H1 (cell line): ENCODE data around the gene ZFAND3. TPM values are rescaled to one million over a fixed set of nuclear protein-coding genes. Genes with fewer than 3 reads are reported as not detected.

ENCODE experiments used
- CTCF ChIA-PET: fragments of 300-600 bp; sonication (Branson Sonifier 250); formaldehyde crosslinking; loops from one replicate; lab custom pipeline; 2021; ENCODE audit not compliant: partially characterized antibody; lab: Charles Lee
- POLR2A ChIA-PET: fragments of 300-600 bp; sonication (Branson Sonifier 250); formaldehyde crosslinking; loops from one replicate; lab custom pipeline; 2021; ENCODE audit warnings: inconsistent platforms; ENCODE audit not compliant: partially characterized antibody; lab: Charles Lee
- DNase-seq, 2 experiments: peaks; one replicate each; pipeline versions ENCODE4 v3.0.0 to v3.0.0-alpha.2; 2010 to 2022; ENCODE audit warnings: low spot score in 2 of 2, low read depth in 1 of 2, mixed read lengths in 1 of 2
- FAIRE-seq: peaks from 2 replicates; lab custom pipeline; 2011; peaks lifted over from hg19 to GRCh38; lab: Jason Lieb, UNC
- H2AFZ ChIP-seq: 2 replicates; pipeline ENCODE4 v1.8.1; 2012; ENCODE audit warnings: low read length, inconsistent platforms
- H2AK5ac ChIP-seq: 2 replicates; pipeline ENCODE4 v1.6.1; 2013; ENCODE audit warnings: low read depth, low read length
- H2BK120ac ChIP-seq: replicated peaks from 2 replicates; pipeline ENCODE3; 2013; ENCODE audit warnings: low read depth, low read length, inconsistent platforms
- H2BK12ac ChIP-seq: 2 replicates; pipeline ENCODE4 v1.6.1; 2013; ENCODE audit warnings: low read depth, low read length
- H2BK15ac ChIP-seq: 2 replicates; pipeline ENCODE4 v1.6.1; 2013; ENCODE audit warnings: low read length
- H2BK20ac ChIP-seq: 2 replicates; pipeline ENCODE4 v1.6.1; 2013; ENCODE audit warnings: low read length
- H2BK5ac ChIP-seq: 2 replicates; pipeline ENCODE4 v1.6.1; 2013; ENCODE audit warnings: low read depth, low read length
- H3K14ac ChIP-seq: 2 replicates; pipeline ENCODE4 v1.6.1; 2013; ENCODE audit warnings: inconsistent platforms; ENCODE audit not compliant: insufficient read length
- H3K18ac ChIP-seq: 2 replicates; pipeline ENCODE4 v1.6.1; 2013; ENCODE audit warnings: low read length; ENCODE audit errors: extremely low read depth
- H3K23ac ChIP-seq: 2 replicates; pipeline ENCODE4 v1.6.1; 2013; ENCODE audit warnings: inconsistent platforms; ENCODE audit not compliant: insufficient read length
- H3K23me2 ChIP-seq: 2 replicates; pipeline ENCODE4 v1.6.1; 2013; ENCODE audit warnings: low read depth, low read length
- H3K27ac ChIP-seq: 2 replicates; pipeline ENCODE4 v1.6.1; 2011; ENCODE audit warnings: low read depth, low read length, inconsistent platforms
- H3K27me3 ChIP-seq, 4 experiments: replicated peaks in 1 of 4; 1 replicate in 1 of 4; 2 replicates in 3 of 4; pipeline versions ENCODE4 v1.6.1 to v1.8.1; 2011 to 2013; ENCODE audit warnings: low read length in 3 of 4, mild to moderate bottlenecking in 3 of 4, inconsistent platforms in 2 of 4, mixed read lengths in 2 of 4, moderate library complexity in 1 of 4; ENCODE audit not compliant: control insufficient read depth in 3 of 4, insufficient read depth in 3 of 4; ENCODE audit errors: extremely low read depth in 1 of 4
- H3K36me3 ChIP-seq, 4 experiments: 2 replicates each; pipeline versions ENCODE4 v1.6.1 to v1.8.1; 2011 to 2013; ENCODE audit warnings: mild to moderate bottlenecking in 4 of 4, low read length in 3 of 4, moderate library complexity in 2 of 4, control low read depth in 1 of 4, inconsistent platforms in 1 of 4; ENCODE audit not compliant: insufficient read depth in 4 of 4, control insufficient read depth in 2 of 4
- H3K4ac ChIP-seq: replicated peaks from 2 replicates; pipeline ENCODE3; 2013; ENCODE audit warnings: low read length, low read depth, mixed read lengths, inconsistent platforms; ENCODE audit not compliant: insufficient read length
- H3K4me1 ChIP-seq, 4 experiments: replicated peaks in 1 of 4; 1 replicate in 1 of 4; 2 replicates in 3 of 4; pipeline versions ENCODE4 v1.6.1 to v1.8.1; 2011 to 2013; ENCODE audit warnings: low read length in 3 of 4, inconsistent platforms in 2 of 4, mixed read lengths in 1 of 4; ENCODE audit not compliant: insufficient read depth in 4 of 4, control insufficient read depth in 3 of 4
- H3K4me2 ChIP-seq, 2 experiments: 2 replicates each; pipeline versions ENCODE4 v1.6.1 to v1.8.1; 2011 to 2013; ENCODE audit warnings: low read depth in 2 of 2, low read length in 2 of 2, control low read depth in 1 of 2, inconsistent platforms in 1 of 2, mild to moderate bottlenecking in 1 of 2; ENCODE audit not compliant: insufficient read depth in 1 of 2
- H3K4me3 ChIP-seq, 4 experiments: fragments of 200-600, 300-600 bp in 1 of 4; sonication (generic), shearing (Covaris generic), sonication (Bioruptor Twin) in 1 of 4; 2 replicates each; pipeline versions ENCODE4 v1.5.1 to v1.8.1; 2011 to 2016; ENCODE audit warnings: low read length in 4 of 4, low read depth in 3 of 4, control low read depth in 2 of 4, inconsistent platforms in 2 of 4, mild to moderate bottlenecking in 2 of 4, mixed read lengths in 1 of 4, moderate library complexity in 1 of 4; ENCODE audit not compliant: insufficient read depth in 2 of 4; ENCODE audit errors: extremely low read depth in 1 of 4
- H3K56ac ChIP-seq: replicated peaks from 2 replicates; pipeline ENCODE3; 2013; ENCODE audit warnings: low read depth, mild to moderate bottlenecking, mixed read lengths, low read length, inconsistent platforms; ENCODE audit not compliant: insufficient read length
- H3K79me1 ChIP-seq: 2 replicates; pipeline ENCODE4 v1.6.1; 2013; ENCODE audit warnings: low read depth, low read length, control low read depth
- H3K79me2 ChIP-seq, 2 experiments: 2 replicates each; pipeline versions ENCODE4 v1.6.1 to v1.8.1; 2012 to 2013; ENCODE audit warnings: low read length in 2 of 2, mild to moderate bottlenecking in 2 of 2, inconsistent platforms in 1 of 2; ENCODE audit not compliant: insufficient read depth in 2 of 2, control insufficient read depth in 1 of 2
- H3K9ac ChIP-seq, 4 experiments: replicated peaks in 1 of 4; 1 replicate in 1 of 4; 2 replicates in 3 of 4; pipeline versions ENCODE4 v1.6.1 to v1.8.1; 2011 to 2013; ENCODE audit warnings: low read depth in 3 of 4, low read length in 3 of 4, control low read depth in 2 of 4, mild to moderate bottlenecking in 2 of 4, moderate library complexity in 2 of 4, inconsistent platforms in 1 of 4; ENCODE audit errors: extremely low read depth in 1 of 4
- H3K9me3 ChIP-seq, 2 experiments: 2 replicates each; pipeline versions ENCODE4 v1.6.1 to v1.8.1; 2012 to 2013; ENCODE audit warnings: mild to moderate bottlenecking in 2 of 2, moderate library complexity in 2 of 2, control low read depth in 1 of 2, inconsistent platforms in 1 of 2, low read depth in 1 of 2, low read length in 1 of 2, mixed read lengths in 1 of 2; ENCODE audit not compliant: insufficient read depth in 2 of 2
- H4K20me1 ChIP-seq, 2 experiments: replicated peaks in 1 of 2; 2 replicates each; pipeline versions ENCODE3 to v1.8.1; 2011 to 2013; ENCODE audit warnings: inconsistent platforms in 2 of 2, low read length in 2 of 2, mild to moderate bottlenecking in 1 of 2; ENCODE audit not compliant: insufficient read depth in 2 of 2, control insufficient read depth in 1 of 2
- H4K5ac ChIP-seq: 2 replicates; pipeline ENCODE4 v1.6.1; 2013; ENCODE audit warnings: low read length, low read depth, mixed read lengths, inconsistent platforms; ENCODE audit not compliant: insufficient read length
- H4K8ac ChIP-seq: 2 replicates; pipeline ENCODE4 v1.8.0; 2013; ENCODE audit warnings: mild to moderate bottlenecking, moderate library complexity, low read length, inconsistent platforms; ENCODE audit not compliant: insufficient read depth; ENCODE audit errors: extremely low read depth
- H4K91ac ChIP-seq: replicated peaks from 2 replicates; pipeline ENCODE3; 2013; ENCODE audit warnings: low read length, mixed read lengths, inconsistent platforms; ENCODE audit not compliant: insufficient read length
- CBX5 ChIP-seq: fragments of 300-800, 300-1000 bp; sonication (generic); IDR thresholded peaks from 2 replicates; pipeline ENCODE4 v1.7.1; 2016; ENCODE audit warnings: antibody characterized with exemption, low read length, low read depth
- CBX8 ChIP-seq: fragments of 300-800, 300-1000 bp; sonication (generic); IDR thresholded peaks from 2 replicates; pipeline ENCODE4 v1.7.1; 2016; ENCODE audit warnings: low read depth, low read length, borderline replicate concordance
- CTCF ChIP-seq, 3 experiments: IDR thresholded peaks; 1 replicate in 2 of 3; 2 replicates in 1 of 3; pipeline versions ENCODE4 v1.5.1 to v1.6.1; 2011; ENCODE audit warnings: low read length in 3 of 3, mild to moderate bottlenecking in 3 of 3, inconsistent platforms in 2 of 3, low read depth in 1 of 3, moderate library complexity in 1 of 3; ENCODE audit not compliant: insufficient read depth in 1 of 3; ENCODE audit errors: control extremely low read depth in 1 of 3
- FOSL1 ChIP-seq: IDR thresholded peaks from 2 replicates; pipeline ENCODE4 v1.6.1; 2011; ENCODE audit warnings: mild to moderate bottlenecking, low read depth, low read length, moderate library complexity; ENCODE audit not compliant: insufficient read depth
- RBBP5 ChIP-seq: IDR thresholded peaks from 2 replicates; pipeline ENCODE4 v1.7.1; 2012; ENCODE audit warnings: low read depth, mild to moderate bottlenecking, inconsistent platforms, low read length, moderate library complexity, borderline replicate concordance
- RNF2 ChIP-seq: fragments of 200-900, 300-1000 bp; sonication (generic); IDR thresholded peaks from 2 replicates; pipeline ENCODE4 v1.7.1; 2016; ENCODE audit warnings: borderline replicate concordance, low read depth, mild to moderate bottlenecking, antibody characterized with exemption, low read length; ENCODE audit not compliant: poor library complexity, severe bottlenecking; ENCODE audit errors: missing control alignments
- SIX5 ChIP-seq: IDR thresholded peaks from 2 replicates; pipeline ENCODE4 v1.6.1; 2011; ENCODE audit warnings: mild to moderate bottlenecking, low read depth, low read length
- TAF1 ChIP-seq: IDR thresholded peaks from 2 replicates; pipeline ENCODE4 v1.6.1; 2011; ENCODE audit warnings: mild to moderate bottlenecking, low read depth, low read length
- YY1 ChIP-seq: IDR thresholded peaks from 2 replicates; pipeline ENCODE4 v1.6.1; 2011; ENCODE audit warnings: low read depth, mild to moderate bottlenecking, low read length
- WGBS, 2 experiments: shearing (Covaris generic) in 1 of 2; methylation state at CpG; one replicate each; pipeline versions ENCODE4 v1.1.6 to v1.1.7; 2013 to 2015; ENCODE audit warnings: low lambda C conversion rate in 2 of 2, mixed read lengths in 2 of 2, inconsistent platforms in 1 of 2, low coverage in 1 of 2, missing lambda C conversion rate in 1 of 2; ENCODE audit not compliant: insufficient replicate concordance in 2 of 2, insufficient coverage in 1 of 2, insufficient read length in 1 of 2; ENCODE audit errors: extremely low coverage in 1 of 2, missing lambda C conversion rate in 1 of 2; 5-methylcytosine and 5-hydroxymethylcytosine counted together
- polyA plus RNA-seq, 7 experiments: library from polyadenylated mRNA; depleted of rRNA in 3 of 7; stranded (reverse) in 5 of 7; unstranded in 2 of 7; fragments of >200 nt in 5 of 7; fragments of 200-250 nt in 2 of 7; gene quantifications; 1 replicate in 5 of 7; 2 replicates in 1 of 7; 4 replicates in 1 of 7; pipeline versions ENCODE4 v1.2.1 to v1.2.3, GENCODE V29; 2011 to 2013; ENCODE audit warnings: missing spikeins in 2 of 7, mixed read lengths in 2 of 7
- total RNA-seq: library from RNA; stranded (reverse); fragmentation: NEBNext Ultra II Directional; extraction: Animal tissue kit (Norgen Biotek cat#: 25700); gene quantifications from 2 replicates; pipeline ENCODE4 v1.2.1, GENCODE V29; 2021

The ZFAND3 gene
- total and polyA plus RNA-seq, 2 of the 8 experiments (the other 6 are each of a cell fraction or from before 2014, with no cell fraction given), result 13.0 to 51.3 TPM

GRCh38 chr6:37845026-37845911 is 25.7 kb downstream of the ZFAND3 start:
- H2BK5ac ChIP-seq, result no peak overlapping the region
- no peak overlapping the region for H2BK20ac ChIP-seq
- no peak overlapping the region for H4K5ac ChIP-seq
- no peak overlapping the region for H3K4me3 ChIP-seq
- H3K9ac ChIP-seq, result no peak overlapping the region
- H2BK15ac ChIP-seq, result no peak overlapping the region
- DNase-seq (no peak), FAIRE-seq (no peak)
- ChIA-PET CTCF (interaction anchor here (1.0 to 2.1 kb wide), 4 partner anchors 14 to 21 kb away, joined by 3 to 10 read pairs (median 4); no protein-coding TSS in a partner anchor), POLR2A (interaction anchor here (1.0 kb wide), 2 partner anchors 21 to 93 kb away, joined by 3 to 4 read pairs; no protein-coding TSS in a partner anchor)
- no peak overlapping the region for H2AFZ ChIP-seq
- no peak overlapping the region for H4K91ac ChIP-seq
- H4K8ac ChIP-seq, result no peak overlapping the region
- H2BK12ac ChIP-seq, result no peak overlapping the region
- no peaks in the 10 kb centered on the region for H3K23me2 ChIP-seq
- no peaks in the 10 kb centered on the region for H3K27me3 ChIP-seq
- no peaks in the 10 kb centered on the region for H3K36me3 ChIP-seq
- H4K20me1 ChIP-seq, result peaks cover 5 to 8% of the 10 kb centered on the region in 2 experiments
- no peak overlapping the region for H3K56ac ChIP-seq
- no peak overlapping the region for H3K18ac ChIP-seq
- H3K4me1 ChIP-seq, result no peaks in the 10 kb centered on the region
- H3K4me2 ChIP-seq, result no peak overlapping the region
- no peak overlapping the region for H2BK120ac ChIP-seq
- no peak overlapping the region for H3K14ac ChIP-seq
- peaks cover 4 to 75% of the 10 kb centered on the region in 2 experiments; a peak in 3 of 4 replicates for H3K79me2 ChIP-seq
- WGBS, 2 experiments, result 91% methylated on average over 6 of the region's 6 CpGs; no CpG with 5 or more reads in 1 of the 2 experiments
- no peaks in the 10 kb centered on the region for H3K79me1 ChIP-seq
- H2AK5ac ChIP-seq, result no peak overlapping the region
- no peak overlapping the region for H3K27ac ChIP-seq
- no peaks in the 10 kb centered on the region for H3K9me3 ChIP-seq
- H3K4ac ChIP-seq, result no peak overlapping the region
- H3K23ac ChIP-seq, result no peak overlapping the region
- TF ChIP-seq TAF1 (no peak), RNF2 (no peak), CBX5 (no peak), RBBP5 (no peak), YY1 (no peak), FOSL1 (no peak), SIX5 (no peak), CTCF (IDR thresholded peaks at IDR 0.05; ENCODE audit: control extremely low read depth in 1 of 3, insufficient read depth in 1 of 3, low read depth in 1 of 3, low read length in 3 of 3) (no peak), CBX8 (no peak)
